Mesendoderm (in vitro differentiated cells): ENCODE measurements around the gene SPNS3.

Source experiments
- DNase-seq: peaks from one replicate; pipeline ENCODE4 v3.0.0; 2013
- H2AK5ac ChIP-seq: 2 replicates; pipeline ENCODE4 v1.6.1; 2013; ENCODE audit warnings: low read length, inconsistent platforms
- H2BK120ac ChIP-seq: 2 replicates; pipeline ENCODE4 v1.6.1; 2013; ENCODE audit warnings: low read depth, mild to moderate bottlenecking, low read length, moderate library complexity, mixed read lengths
- H2BK15ac ChIP-seq: replicated peaks from 2 replicates; pipeline ENCODE4 v1.6.1; 2013; ENCODE audit warnings: low read depth, mild to moderate bottlenecking, moderate library complexity
- H2BK5ac ChIP-seq: 2 replicates; pipeline ENCODE4 v1.6.1; 2013; ENCODE audit warnings: low read length, inconsistent platforms
- H3K18ac ChIP-seq: 2 replicates; pipeline ENCODE4 v1.6.1; 2013; ENCODE audit warnings: mild to moderate bottlenecking, low read length, mixed read lengths
- H3K23ac ChIP-seq: one replicate; pipeline ENCODE4 v1.6.1; 2013; ENCODE audit warnings: low read length
- H3K27ac ChIP-seq: 2 replicates; pipeline ENCODE4 v1.5.1; 2013; ENCODE audit warnings: low read depth, mild to moderate bottlenecking, inconsistent platforms, low read length, moderate library complexity
- H3K27me3 ChIP-seq: 2 replicates; pipeline ENCODE4 v1.6.1; 2013; ENCODE audit warnings: low read length, control low read depth, mild to moderate bottlenecking, inconsistent platforms; ENCODE audit not compliant: insufficient read depth, poor library complexity
- H3K36me3 ChIP-seq: 2 replicates; pipeline ENCODE4 v1.6.1; 2013; ENCODE audit warnings: low read length, inconsistent platforms; ENCODE audit not compliant: control insufficient read depth, insufficient read depth
- H3K4ac ChIP-seq: one replicate; pipeline ENCODE4 v1.6.1; 2013; ENCODE audit warnings: low read depth, mild to moderate bottlenecking, low read length, moderate library complexity
- H3K4me1 ChIP-seq: 2 replicates; pipeline ENCODE4 v1.6.1; 2013; ENCODE audit warnings: low read depth, low read length, inconsistent platforms; ENCODE audit not compliant: control insufficient read depth
- H3K4me2 ChIP-seq: 2 replicates; pipeline ENCODE4 v1.6.1; 2013; ENCODE audit warnings: low read length
- H3K4me3 ChIP-seq: 2 replicates; pipeline ENCODE4 v1.5.1; 2013; ENCODE audit warnings: mild to moderate bottlenecking, low read length
- H3K56ac ChIP-seq: one replicate; pipeline ENCODE4 v1.6.1; 2013; ENCODE audit warnings: low read length
- H3K79me1 ChIP-seq: 2 replicates; pipeline ENCODE4 v1.6.1; 2013; ENCODE audit warnings: low read length, inconsistent platforms
- H3K79me2 ChIP-seq: 2 replicates; pipeline ENCODE4 v1.6.1; 2013; ENCODE audit warnings: mild to moderate bottlenecking, low read length; ENCODE audit not compliant: control insufficient read depth, insufficient read depth
- H3K9ac ChIP-seq: 2 replicates; pipeline ENCODE4 v1.6.1; 2013; ENCODE audit warnings: low read length, inconsistent platforms
- H4K5ac ChIP-seq: one replicate; pipeline ENCODE4 v1.6.1; 2013; ENCODE audit warnings: low read length
- H4K8ac ChIP-seq: one replicate; pipeline ENCODE4 v1.6.1; 2013; ENCODE audit warnings: low read depth, mild to moderate bottlenecking, control low read depth, low read length, moderate library complexity
- WGBS: extraction: QIAGEN DNeasy Blood & Tissue Kit; methylation state at CpG from one replicate; pipeline ENCODE4 v1.1.7; 2013; ENCODE audit warnings: low lambda C conversion rate, missing lambda C conversion rate; ENCODE audit not compliant: insufficient coverage; ENCODE audit errors: extremely low coverage; 5-methylcytosine and 5-hydroxymethylcytosine counted together

SPNS3 gene

GRCh38 chr17:4479340-4479981, 45.7 kb downstream of the SPNS3 start:
- no peak overlapping the region for H3K18ac ChIP-seq
- H3K27me3 ChIP-seq = no peaks in the 10 kb centered on the region
- H2BK120ac ChIP-seq = no peak overlapping the region
- H2BK5ac ChIP-seq = no peak overlapping the region
- no CpG with 5 or more reads among the region's 8 CpGs for WGBS
- no peak overlapping the region for H2AK5ac ChIP-seq
- H3K56ac ChIP-seq = no peak overlapping the region
- H4K5ac ChIP-seq = no peak overlapping the region
- no peaks in the 10 kb centered on the region for H3K79me2 ChIP-seq
- H4K8ac ChIP-seq = no peak overlapping the region
- no peak overlapping the region for H3K23ac ChIP-seq
- H2BK15ac ChIP-seq = no peak overlapping the region
- H3K9ac ChIP-seq = no peak overlapping the region
- H3K36me3 ChIP-seq = no peaks in the 10 kb centered on the region
- no peaks in the 10 kb centered on the region for H3K79me1 ChIP-seq
- H3K4ac ChIP-seq = no peak overlapping the region
- H3K27ac ChIP-seq = no peak overlapping the region
- H3K4me1 ChIP-seq = no peaks in the 10 kb centered on the region
- H3K4me2 ChIP-seq = no peak overlapping the region
- H3K4me3 ChIP-seq = no peak overlapping the region
- no peak for DNase-seq

GRCh38 chr17:4479982-4480751, 46.4 kb downstream of the SPNS3 start:
- H3K79me2 ChIP-seq = no peaks in the 10 kb centered on the region
- DNase-seq = no peak
- no peak overlapping the region for H2BK5ac ChIP-seq

GRCh38 chr17:4480929-4481898, 47.5 kb downstream of the SPNS3 start:
- WGBS = no CpG with 5 or more reads among the region's 14 CpGs
- Histone ChIP-seq H2BK5ac (no peak overlapping the region), H3K4me2 (no peak overlapping the region), H3K79me1 (no peaks in the 10 kb centered on the region), H3K18ac (no peak overlapping the region), H2BK15ac (no peak overlapping the region), H3K4me3 (no peak overlapping the region), H3K4me1 (no peaks in the 10 kb centered on the region), H2BK120ac (no peak overlapping the region), H3K4ac (no peak overlapping the region), H3K56ac (peak overlapping the region; percentile 2), H4K5ac (no peak overlapping the region), H3K79me2 (no peaks in the 10 kb centered on the region), H3K36me3 (no peaks in the 10 kb centered on the region), H3K9ac (no peak overlapping the region), H2AK5ac (no peak overlapping the region), H4K8ac (no peak overlapping the region), H3K27me3 (no peaks in the 10 kb centered on the region), H3K27ac (no peak overlapping the region), H3K23ac (no peak overlapping the region)
- no peak for DNase-seq

More at GRCh38 chr17:4479982-4480751, 46.4 kb downstream of the SPNS3 start:
- no peak overlapping the region for H3K23ac ChIP-seq
- no peak overlapping the region for H3K4me3 ChIP-seq
- no peaks in the 10 kb centered on the region for H3K4me1 ChIP-seq
- H3K27me3 ChIP-seq = no peaks in the 10 kb centered on the region
- no peaks in the 10 kb centered on the region for H3K36me3 ChIP-seq
- no peak overlapping the region for H3K4me2 ChIP-seq
- H2BK120ac ChIP-seq = no peak overlapping the region
- H3K27ac ChIP-seq = no peak overlapping the region
- H3K9ac ChIP-seq = no peak overlapping the region
- H2AK5ac ChIP-seq = no peak overlapping the region
- H3K79me1 ChIP-seq = no peaks in the 10 kb centered on the region
- WGBS = no CpG with 5 or more reads among the region's 13 CpGs
- H3K18ac ChIP-seq = no peak overlapping the region
- H3K4ac ChIP-seq = no peak overlapping the region
- no peak overlapping the region for H4K8ac ChIP-seq
- H4K5ac ChIP-seq = no peak overlapping the region
- no peak overlapping the region for H3K56ac ChIP-seq
- H2BK15ac ChIP-seq = no peak overlapping the region

GRCh38 chr17:4482338-4483011, 48.7 kb downstream of the SPNS3 start:
- Histone ChIP-seq H3K36me3 (no peaks in the 10 kb centered on the region), H4K8ac (no peak overlapping the region), H3K56ac (no peak overlapping the region), H3K4me2 (no peak overlapping the region), H3K4me3 (no peak overlapping the region), H3K9ac (no peak overlapping the region), H2BK120ac (no peak overlapping the region), H2BK5ac (no peak overlapping the region), H3K79me2 (no peaks in the 10 kb centered on the region), H3K4me1 (no peaks in the 10 kb centered on the region), H3K18ac (no peak overlapping the region), H3K79me1 (no peaks in the 10 kb centered on the region), H3K4ac (no peak overlapping the region), H4K5ac (no peak overlapping the region), H2AK5ac (no peak overlapping the region), H3K27me3 (no peaks in the 10 kb centered on the region), H2BK15ac (no peak overlapping the region), H3K23ac (no peak overlapping the region), H3K27ac (no peak overlapping the region)
- no peak for DNase-seq
- no CpG with 5 or more reads among the region's 16 CpGs for WGBS

- Histone ChIP-seq H3K4me2 (no peak overlapping the region), H2BK5ac (no peak overlapping the region), H3K23ac (no peak overlapping the region), H3K4ac (no peak overlapping the region), H3K9ac (no peak overlapping the region), H2BK15ac (no peak overlapping the region), H2BK120ac (no peak overlapping the region), H4K5ac (no peak overlapping the region), H3K56ac (no peak overlapping the region), H3K79me1 (no peaks in the 10 kb centered on the region), H3K18ac (no peak overlapping the region), H3K4me3 (no peak overlapping the region), H3K27me3 (no peaks in the 10 kb centered on the region), H2AK5ac (no peak overlapping the region), H3K27ac (no peak overlapping the region), H3K79me2 (no peaks in the 10 kb centered on the region), H3K36me3 (no peaks in the 10 kb centered on the region), H4K8ac (no peak overlapping the region), H3K4me1 (no peaks in the 10 kb centered on the region)
- no CpG with 5 or more reads among the region's 13 CpGs for WGBS
- DNase-seq = peak; percentile 92
Observed at GRCh38 chr17:4483012-4483840, 49.5 kb downstream of the SPNS3 start.
